EL (cell line): ENCODE results near the gene DHX16.
A peak's percentile ranks its signal among the peaks of the same experiment; 100 is the strongest.
"Not testable (repeated sequence)": the region's sequence is repeated elsewhere in the genome, so short reads cannot be mapped to it uniquely, and the experiment has no call there.

Source experiments
- DNase-seq: peaks from one replicate; pipeline ENCODE4 v3.0.0-alpha.2; 2016

DHX16 gene

DNA sequence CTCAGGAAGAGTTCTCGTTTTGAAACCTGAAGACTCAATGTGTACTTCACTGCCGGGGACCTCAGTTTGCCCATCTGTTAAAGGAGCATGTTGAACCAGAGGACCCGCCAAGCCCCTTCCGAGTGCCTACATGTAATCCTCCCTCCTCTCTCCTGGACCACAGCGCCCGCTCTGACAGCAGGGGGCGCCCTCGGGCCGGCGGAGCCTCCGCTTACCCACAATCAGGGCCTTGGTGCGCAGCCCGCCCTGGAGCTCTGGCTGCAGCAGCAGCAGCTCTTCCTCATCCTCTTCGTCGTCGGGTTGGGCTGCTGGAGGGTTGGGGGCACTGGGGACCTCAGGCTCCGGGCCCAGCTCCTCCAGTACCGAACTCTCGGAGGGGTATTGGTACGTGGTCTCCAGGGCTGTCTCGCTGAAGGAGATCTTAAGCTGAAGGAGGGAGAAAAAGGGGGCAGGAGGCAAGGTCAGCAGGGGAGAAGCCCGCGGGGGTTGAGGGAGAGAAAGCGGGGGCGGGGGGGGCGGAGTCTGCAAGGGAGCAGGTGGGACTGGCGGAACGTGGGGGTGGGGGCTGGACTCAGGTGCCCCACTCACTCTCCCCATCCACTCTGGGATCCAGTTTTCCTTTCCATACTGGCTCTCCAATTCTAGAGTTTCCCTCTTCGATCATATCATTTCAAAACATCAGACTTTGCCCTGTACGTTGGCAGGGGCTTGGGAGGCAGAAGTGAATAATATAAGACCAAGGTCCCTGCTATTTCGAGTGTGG is 6.3 kb upstream of the DHX16 start:
- DNase-seq, result peak; percentile 73

DNA sequence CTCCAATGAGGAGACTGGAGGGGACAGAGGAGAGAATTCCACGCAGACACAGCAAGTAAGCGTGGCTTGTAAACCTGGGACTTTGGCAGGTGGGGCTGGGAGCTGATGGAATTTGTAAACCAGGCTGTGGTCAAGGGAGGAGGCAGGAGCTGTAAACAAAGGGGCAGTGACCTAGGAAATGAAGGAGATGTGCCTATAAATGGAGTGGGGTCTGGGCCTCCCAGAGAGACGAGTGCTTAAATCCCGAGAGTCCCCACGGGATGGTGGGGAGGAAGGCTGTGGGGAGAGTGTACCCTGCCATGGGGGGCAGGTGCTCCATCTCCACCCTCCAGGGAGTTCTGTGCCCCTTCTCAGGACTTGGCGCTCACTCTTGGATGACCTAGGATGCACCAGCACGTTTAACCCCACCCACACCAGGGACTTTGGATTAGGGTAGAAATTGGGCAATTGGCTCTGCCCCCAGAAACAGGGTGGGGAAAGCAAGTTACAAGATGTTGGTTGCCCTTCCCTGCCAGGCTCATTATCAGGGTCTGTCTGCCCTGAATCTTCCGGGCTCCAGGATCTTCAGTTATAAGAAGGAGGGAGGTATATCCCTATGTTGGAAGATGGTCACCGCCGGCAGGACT is 4.0 kb upstream of the DHX16 start:
- DNase-seq, result no peak

DNA sequence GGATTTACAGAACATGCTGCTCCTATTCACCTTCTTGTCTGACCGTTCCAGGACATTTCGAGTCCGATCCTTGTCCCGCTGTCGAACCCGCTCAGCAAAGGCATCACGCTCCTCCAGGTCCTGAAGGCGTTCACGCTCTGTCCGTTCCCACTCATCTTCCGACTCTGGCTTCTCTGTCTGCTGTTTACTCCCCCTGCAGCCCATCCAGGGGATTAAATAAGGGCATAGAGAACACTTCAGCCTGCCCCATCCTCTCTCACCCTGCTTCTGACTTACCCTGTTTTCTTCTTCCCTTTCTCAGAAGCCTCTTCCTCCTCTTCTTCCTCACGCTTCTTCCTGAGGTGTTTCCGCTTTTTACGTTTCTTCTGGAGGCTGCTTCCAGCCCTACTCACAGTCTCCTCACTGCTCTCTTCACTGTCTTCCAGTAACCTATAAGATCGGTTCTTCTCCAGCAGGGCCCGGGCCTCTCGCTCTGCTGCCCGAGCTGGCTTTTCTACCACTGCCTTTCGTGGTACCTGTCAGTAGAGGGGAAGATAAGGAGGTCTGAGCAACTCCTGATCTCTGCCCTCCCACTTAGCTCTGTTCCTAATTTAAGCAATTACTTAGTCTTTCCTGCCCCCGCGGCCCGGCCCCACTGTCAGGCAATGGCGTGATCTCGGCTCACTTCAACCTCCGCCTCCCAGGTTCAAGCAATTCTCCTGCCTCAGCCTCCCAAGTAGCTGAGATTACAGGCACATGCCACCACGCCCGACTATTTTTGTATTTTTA is 1.9 kb downstream of the DHX16 start:
- no peak for DNase-seq

DNA sequence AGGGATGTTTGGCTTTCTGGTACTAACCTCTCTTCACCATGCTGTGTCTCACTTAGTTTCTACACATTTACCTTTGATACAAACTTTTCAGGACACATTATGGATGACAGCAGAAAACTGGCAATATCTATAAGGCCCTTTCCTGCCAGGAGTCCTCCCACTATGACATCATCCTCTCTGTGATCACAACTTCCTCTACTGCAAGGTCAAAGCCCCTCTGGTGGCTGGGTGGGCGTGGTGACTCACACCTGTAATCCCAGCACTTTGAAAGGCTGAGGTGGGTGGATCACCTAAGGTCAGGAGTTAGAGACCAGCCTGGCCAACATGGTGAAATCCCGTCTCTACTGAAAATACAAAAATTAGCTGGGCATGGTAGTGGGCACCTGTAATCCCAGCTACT is 6.5 kb downstream of the DHX16 start:
- peak; percentile 34 for DNase-seq

DNA sequence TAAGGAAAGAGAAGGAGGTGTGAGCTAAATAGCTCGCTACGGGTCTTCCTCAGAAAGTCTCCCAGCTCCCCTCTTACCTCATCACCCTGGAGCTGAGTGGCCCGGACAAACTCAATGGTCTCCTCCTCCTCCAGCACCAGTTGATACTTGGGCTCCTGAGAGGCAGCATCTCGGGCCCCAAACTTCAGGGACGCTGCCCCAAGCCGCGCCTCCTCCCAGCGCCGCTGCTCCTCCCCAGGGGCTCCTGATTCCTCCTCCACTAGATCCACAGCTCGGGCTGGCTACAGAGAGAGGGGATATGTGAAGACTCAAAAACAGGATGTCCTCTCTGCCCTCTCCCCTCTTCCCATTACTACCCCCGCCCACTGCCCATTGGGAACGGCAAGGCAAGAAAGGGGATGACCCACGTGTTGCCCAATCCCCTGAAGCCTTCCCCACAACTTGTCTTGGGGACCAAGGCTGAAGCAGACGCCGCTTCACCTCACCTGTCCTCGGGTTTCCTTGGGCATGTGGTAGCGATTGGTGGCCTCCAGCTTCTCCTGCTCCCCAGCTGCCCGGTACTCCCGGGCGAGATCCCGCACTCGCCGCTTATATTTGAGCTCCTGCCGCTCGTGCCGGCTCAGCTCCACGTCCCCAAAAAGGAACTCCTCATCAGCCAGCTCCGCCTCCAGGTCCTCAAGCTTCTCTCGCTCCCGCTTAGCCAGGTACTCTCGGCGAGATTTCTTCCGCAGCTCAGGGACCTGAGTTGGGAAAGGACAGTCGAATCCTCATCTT is 7.6 kb downstream of the DHX16 start:
- DNase-seq, result no peak

DNA sequence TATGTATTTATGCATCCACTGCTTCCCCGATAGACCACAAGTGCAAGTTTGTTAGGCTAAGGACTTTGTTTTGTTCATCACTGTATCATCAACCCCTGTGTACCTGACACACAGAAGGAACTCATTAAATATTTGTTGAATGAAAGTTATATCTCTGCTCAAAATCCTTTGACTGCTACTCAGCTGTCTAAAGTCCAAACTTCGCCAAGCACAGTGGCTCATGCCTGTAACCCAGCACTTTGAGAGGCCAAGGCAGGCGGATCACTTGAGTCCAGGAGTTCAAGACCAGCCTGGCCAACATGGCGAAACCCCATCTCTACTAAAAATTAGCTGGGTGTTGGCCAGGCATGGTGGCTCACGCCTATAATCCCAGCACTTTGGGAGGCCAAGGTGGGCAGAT is 14.9 kb downstream of the DHX16 start:
- DNase-seq, result not testable (repeated sequence)

DNA sequence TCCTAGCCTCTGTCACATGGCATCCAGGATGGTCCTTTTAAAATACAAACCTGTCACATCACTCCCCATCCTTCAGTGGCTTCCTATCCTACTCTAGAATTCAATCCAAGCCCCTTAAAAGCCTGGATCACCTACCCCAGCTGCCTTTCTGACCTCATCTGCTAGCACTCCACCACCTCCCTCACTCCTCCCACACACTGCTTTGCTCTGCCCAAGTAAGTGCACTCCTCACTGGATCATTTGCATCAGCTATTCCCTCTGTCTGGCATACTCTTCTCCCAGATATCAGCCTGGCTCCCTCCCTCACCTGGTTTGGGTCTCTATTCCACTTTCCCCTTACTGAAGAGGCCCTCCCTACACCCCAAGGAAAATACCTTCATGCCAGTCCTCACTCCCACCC is 15.4 kb downstream of the DHX16 start:
- DNase-seq, result no peak

DNA sequence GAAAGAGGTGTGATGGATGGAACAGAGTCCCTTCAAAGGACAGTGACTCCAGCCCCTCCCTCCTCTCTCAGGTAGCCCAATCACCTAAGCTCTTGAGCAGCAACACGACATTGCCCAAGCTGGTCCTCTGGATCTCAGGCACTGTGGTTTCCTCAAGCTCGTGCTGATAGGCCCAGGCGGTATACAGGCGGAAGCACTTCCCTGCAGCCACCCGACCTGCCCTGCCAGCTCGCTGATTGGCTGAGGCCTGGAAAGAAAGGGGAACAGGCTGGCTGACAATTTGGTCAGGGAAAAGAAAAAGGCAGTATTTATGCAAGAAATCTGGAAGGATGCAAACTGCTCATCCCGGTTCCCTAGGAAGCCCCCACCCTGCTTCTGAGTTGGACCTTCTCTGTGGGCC is 16.3 kb downstream of the DHX16 start:
- DNase-seq, result no peak

DNA sequence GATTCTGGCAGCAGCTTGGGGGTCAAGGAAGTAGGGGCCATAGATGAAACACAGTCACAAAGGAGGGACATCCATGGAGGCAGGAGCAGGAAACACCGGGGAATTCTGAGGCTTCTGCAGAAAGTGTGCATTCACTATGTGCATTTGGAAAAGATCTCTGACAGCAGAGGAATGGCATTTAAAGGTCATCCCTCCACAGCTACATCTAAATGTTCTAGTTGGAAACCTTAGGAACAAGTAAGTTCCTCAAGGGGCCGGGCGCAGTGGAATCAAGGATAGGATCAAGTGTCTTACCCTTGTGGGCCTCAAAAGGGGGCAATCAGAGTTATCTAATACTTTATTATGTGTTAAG is 17.1 kb downstream of the DHX16 start:
- peak; percentile 25 for DNase-seq

DNA sequence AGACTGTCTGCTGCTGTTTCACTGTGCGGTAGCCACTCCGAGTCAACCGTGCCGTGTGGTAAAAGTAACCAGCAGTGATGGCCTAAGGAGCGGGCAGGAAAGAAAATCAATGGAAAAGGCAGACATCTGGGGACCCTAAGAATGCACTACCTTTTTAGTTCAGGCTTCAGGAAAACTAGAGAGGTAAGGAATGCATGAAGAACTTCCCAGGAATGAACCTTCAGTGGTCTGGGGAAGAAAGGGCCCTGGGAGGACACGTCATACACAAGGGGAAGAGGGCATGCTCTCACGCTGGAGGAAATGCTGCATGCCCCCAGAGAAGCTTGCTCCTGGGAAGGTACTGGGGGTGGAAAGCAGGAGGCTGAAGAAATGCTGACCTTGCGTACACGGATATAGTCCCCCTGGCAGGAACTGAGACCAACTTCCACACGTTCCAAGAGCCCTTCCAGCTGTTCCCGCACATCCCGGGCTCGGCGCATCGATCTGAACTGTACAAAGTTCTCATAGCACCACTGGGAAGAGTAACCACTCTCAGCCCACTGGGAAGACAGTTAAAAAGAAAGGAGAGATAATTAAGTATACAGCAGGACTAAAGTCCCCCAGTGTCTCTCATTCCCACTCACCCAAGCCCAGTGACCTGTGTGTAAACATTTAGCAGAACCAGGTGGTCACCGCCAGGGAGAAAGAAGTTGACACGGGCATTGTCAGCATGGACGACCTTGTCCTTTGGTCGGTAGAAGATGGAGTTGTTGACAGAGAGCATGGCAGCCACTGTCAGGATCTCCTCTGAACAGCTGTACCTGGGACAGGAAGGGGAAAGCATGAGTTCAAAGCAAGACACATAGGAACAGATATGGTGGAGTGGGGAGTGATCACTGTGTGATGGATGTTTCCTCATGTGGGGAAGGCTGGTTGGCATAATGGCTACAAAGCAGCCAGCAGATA is 17.7 kb downstream of the DHX16 start:
- DNase-seq, result no peak

DNA sequence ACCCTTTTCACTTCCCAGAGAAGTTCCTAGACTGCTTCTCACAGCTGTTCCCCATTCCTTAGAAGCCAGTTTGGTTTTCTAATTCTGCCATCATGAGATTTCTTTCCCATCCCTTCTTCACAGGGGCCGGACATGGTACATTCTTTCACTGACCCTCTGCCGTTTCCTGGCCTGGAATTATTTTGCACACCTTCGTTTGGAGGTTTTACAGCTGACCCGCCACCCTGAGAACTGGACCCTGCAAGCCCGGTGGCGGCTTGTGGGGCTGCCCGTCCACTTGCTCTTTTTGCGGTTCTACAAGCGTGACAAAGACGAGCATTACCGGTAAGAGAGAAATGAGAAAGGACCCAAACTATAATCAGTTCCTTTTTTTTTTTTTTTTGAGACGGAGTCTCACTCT is 21.7 kb downstream of the DHX16 start:
- no peak for DNase-seq

DNA sequence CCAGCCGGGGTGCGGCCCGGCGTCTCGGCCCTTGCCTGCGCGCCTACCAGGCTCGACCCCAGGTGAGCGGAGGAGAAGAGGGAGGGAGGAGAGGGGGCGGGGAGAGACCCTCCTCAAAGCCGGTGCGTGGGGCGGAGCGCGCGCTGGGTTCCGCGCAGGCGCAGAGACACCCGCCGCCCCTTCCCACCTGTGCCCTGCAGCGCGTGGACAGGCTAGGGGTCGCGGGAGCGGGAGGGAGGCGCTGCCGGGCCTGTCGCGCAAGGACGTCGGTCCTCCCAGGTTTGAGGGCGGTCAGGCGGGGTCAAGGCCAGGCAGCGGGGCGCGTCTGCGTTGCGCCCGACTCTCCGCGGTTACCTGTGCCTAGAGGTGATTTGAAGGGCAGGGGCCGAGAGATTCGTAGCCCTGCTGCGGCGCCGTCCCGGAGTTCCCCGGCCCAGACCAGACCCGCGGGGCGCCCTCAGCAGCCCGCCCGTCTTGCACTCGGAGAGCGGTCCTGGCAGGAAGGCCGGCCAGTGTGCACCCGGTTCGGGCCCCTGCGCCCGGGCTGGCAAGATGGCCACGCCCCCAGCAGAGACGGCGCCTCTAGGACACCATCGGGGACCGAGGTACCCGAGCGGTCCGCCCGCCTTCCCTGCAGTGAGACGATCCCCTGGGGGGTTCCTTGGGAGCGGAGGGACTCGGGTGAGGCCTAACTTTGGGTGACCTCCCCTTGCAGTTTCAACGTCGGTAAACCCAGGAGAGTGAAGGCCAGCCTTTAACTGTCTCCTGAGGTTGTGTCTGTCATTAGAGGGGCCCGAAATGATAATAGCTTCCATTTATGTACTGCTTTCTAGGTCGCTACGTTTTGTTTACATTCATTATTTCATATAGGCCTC is 25.3 kb downstream of the DHX16 start:
- peak; percentile 73 for DNase-seq

DNA sequence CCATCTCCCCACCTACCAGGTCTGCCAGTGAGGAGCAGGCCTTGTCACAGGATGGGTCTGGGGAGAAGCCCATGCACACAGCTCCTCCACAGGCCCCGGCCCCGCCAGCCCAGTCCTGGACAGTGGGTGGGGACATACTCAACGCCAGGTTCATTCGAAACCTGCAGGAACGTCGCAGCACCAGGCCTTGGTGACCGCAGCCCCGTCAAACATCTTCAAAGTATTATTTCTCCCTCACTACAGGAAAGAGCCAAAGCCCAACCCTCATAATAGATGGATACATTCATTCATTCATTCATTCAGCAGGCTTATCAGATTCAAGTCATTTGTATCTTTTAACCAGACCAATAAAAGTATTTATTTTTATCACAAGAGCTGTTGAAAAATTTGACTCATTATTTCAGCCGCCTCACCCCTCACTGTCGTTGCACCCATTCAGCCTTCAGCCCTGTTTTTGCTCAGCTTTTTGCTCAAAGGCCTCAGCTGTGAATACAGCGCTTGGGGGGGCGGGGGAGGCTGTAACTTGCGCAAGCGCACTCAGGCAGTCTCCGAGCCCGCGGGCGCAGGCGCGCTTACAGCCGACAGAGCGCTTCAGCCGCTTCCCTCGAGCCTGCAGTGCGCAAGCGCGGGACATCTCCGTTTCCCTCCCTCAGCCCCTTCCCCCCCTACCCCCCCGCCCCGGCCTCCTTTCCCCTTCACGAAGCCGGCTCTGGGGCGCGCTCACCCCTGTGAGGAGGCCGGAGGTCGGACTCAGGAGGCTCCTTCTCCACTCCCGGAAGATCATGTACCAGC is 26.2 kb downstream of the DHX16 start, which contains the start of gene C6orf136:
Gene C6orf136, plus strand, starts transcription at position 684 of the 792 bp plus-strand sequence. Its CDS starts 99 bp downstream, at position 783.
- DNase-seq, result peak; percentile 95

DNA sequence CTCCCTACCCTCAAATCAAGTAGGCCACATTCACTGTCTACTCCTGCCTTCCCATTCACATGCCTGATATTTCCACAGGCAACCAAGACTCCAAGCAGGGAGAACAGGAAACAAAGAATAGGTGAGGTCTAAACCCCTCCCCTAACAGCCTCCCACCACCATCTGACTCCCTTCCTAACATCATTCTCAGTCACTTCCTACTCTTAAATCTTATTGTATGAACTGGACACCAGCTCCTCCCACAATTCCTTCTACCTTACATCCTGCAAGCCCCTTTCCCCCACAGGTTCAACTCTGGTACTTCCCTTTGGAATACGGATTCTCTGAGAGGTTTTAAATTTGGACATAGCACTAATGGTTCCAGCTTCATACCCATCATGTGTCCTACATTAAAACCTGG is 26.8 kb downstream of the DHX16 start:
- no peak for DNase-seq

DNA sequence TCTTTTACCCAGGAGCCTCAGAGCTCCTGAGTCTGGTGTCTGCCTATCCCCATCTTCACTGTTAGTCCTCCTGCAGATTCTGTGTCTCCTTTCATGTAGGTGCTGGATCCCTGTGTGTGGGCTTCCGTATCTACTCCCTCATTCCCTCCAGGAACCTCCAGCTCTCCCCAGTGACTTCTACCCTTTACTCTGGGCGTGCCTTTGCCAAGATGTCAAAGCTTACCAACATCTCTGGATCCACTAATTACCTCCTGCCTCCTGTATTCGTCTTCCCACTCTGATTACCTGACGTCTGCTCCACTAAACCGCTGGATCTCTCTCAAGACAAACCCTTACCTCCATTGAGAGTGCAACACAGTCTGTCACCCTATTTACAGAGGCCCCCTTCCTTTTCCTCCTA is 28.0 kb downstream of the DHX16 start:
- DNase-seq, result no peak

DNA sequence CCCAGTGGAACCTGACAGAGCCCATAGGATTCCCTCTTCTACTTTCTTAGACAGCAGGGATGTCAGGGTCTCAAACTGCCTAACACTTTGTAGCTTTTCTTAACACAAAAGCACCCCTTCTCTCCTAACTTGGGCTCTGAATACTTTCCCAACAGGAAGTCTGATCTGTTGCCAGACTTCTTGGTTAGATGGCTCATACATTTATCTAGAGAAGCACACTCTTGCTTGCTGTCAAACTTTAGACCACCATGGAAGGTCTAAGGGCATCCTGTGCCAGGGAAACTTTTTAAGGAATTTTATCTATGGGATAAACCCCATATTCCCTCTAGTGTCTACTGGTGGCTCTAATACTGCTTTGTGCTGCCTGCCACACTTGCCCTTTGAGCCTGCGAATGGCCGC is 29.1 kb downstream of the DHX16 start:
- DNase-seq, result no peak

DNA sequence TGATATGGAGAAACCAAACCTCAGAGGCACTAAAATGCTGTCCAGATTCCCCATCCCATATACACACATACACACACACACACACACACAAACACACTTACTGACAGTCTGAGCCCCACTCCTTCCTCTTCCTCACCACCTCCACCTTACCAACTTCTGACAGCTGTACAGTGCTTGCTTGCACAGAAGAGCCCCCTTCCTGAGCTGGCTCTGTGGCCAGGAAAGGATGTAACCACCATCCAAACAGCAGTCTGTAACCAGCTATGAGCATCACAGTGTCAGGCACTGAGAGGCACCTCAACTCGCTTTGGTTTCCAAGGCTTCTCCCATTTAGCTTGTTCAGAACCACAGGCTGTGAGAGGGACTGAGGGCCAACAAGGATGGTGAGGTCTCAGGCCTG is 31.8 kb downstream of the DHX16 start:
- DNase-seq, result no peak

DNA sequence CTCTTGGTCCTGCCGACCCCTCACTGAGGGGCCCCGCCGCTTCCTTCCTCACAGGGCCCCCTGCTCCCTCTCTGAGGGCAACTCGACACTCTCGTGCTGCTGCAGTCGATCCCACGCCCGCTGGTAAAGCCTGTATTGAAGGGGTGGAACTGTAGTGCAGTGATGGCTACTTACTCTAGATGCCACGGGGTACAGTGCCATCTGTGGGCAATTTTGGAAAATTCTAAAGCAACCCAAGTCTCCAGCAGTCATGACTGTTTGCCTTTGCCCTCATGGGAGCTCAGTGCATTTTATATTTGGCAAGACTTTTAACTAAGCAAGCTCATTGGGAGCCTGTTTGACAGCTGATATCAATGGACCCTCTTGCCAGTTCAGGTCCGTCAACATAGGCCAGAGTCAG is 32.3 kb downstream of the DHX16 start:
- no peak for DNase-seq

DNA sequence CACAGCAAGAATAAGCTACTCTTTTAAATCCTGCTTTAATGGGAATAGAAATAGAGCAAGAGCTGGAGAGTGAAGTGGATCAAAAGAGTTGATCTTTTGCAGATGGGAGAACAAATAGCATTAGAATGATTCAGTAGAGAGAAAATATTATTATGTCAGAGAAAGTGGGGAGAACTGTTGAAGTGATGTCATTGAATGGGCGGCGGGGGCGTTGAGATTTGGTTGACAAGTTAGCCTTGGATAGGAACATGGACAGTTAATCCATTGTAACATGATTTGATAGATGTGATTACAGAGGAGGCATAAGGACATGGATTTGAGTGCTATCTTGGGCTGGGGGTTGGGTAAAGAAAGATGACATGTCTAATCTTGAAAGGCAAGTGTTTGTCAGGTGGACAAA is 37.0 kb downstream of the DHX16 start:
- DNase-seq, result no peak
